IMR-90 (cell line): ENCODE data around the gene TST. TPM values are rescaled to one million over a fixed set of nuclear protein-coding genes. Genes with fewer than 3 reads are reported as not detected.

ENCODE experiments used
- ATAC-seq: fragments of 200-7000 bp; cut with Tn5 transposase; 2 replicates; pipeline ENCODE4 v1.9.1; 2020; ENCODE audit warnings: low read depth, mild to moderate bottlenecking, moderate library complexity
- BruUV-seq: library from RNA; stranded (reverse); fragments of 400-500 nt; replicated peaks from 2 replicates; lab custom pipeline; 2021; lab: Mats Ljungman, UMichigan
- CTCF ChIA-PET: fragments of 300-600 bp; formaldehyde crosslinking; extraction: SDS; loops from one replicate; lab custom pipeline; 2021; ENCODE audit warnings: antibody characterized with exemption; lab: Yijun Ruan, JAX
- POLR2A ChIA-PET: fragments of 300-600 bp; sonication (Branson Sonifier 250); formaldehyde crosslinking; loops from one replicate; lab custom pipeline; 2022; ENCODE audit warnings: antibody characterized with exemption; ENCODE audit not compliant: unreplicated experiment; lab: Charles Lee
- DNase-seq: peaks from one replicate; pipeline ENCODE4 v3.0.0; 2013
- H2AFZ ChIP-seq: replicated peaks from 2 replicates; pipeline ENCODE3; 2013; ENCODE audit warnings: low read length, mild to moderate bottlenecking; ENCODE audit not compliant: poor library complexity
- H2AK5ac ChIP-seq: 2 replicates; pipeline ENCODE4 v1.6.1; 2013; ENCODE audit warnings: low read depth, low read length, inconsistent platforms
- H2AK9ac ChIP-seq: replicated peaks from 2 replicates; pipeline ENCODE3; 2013; ENCODE audit warnings: mild to moderate bottlenecking, low read depth, low read length, moderate library complexity; ENCODE audit not compliant: poor library complexity
- H2BK120ac ChIP-seq: 2 replicates; pipeline ENCODE4 v1.6.1; 2013; ENCODE audit warnings: low read depth, low read length, inconsistent platforms
- H2BK15ac ChIP-seq: 3 replicates; pipeline ENCODE4 v1.6.1; 2013; ENCODE audit warnings: low read depth, low read length, inconsistent platforms
- H2BK20ac ChIP-seq: 2 replicates; pipeline ENCODE4 v1.6.1; 2013; ENCODE audit warnings: low read depth, mild to moderate bottlenecking, inconsistent platforms, low read length, moderate library complexity
- H2BK5ac ChIP-seq: 2 replicates; pipeline ENCODE4 v1.6.1; 2013; ENCODE audit warnings: mild to moderate bottlenecking, low read depth, low read length, inconsistent platforms; ENCODE audit not compliant: poor library complexity, severe bottlenecking
- H3K14ac ChIP-seq: replicated peaks from 2 replicates; pipeline ENCODE4 v1.6.1; 2013; ENCODE audit warnings: low read depth, low read length, inconsistent platforms
- H3K18ac ChIP-seq: 2 replicates; pipeline ENCODE4 v1.6.1; 2013; ENCODE audit warnings: low read depth, low read length, control low read depth
- H3K23ac ChIP-seq: 2 replicates; pipeline ENCODE4 v1.6.1; 2013; ENCODE audit warnings: low read depth, low read length, inconsistent platforms
- H3K27ac ChIP-seq: 2 replicates; pipeline ENCODE4 v1.5.1; 2013; ENCODE audit warnings: mild to moderate bottlenecking, control low read depth, low read length; ENCODE audit not compliant: insufficient read depth
- H3K27me3 ChIP-seq: 2 replicates; pipeline ENCODE4 v1.6.1; 2013; ENCODE audit warnings: low read length; ENCODE audit not compliant: control insufficient read depth, insufficient read depth
- H3K36me3 ChIP-seq: 2 replicates; pipeline ENCODE4 v1.6.1; 2013; ENCODE audit warnings: low read length, mixed read lengths; ENCODE audit not compliant: control insufficient read depth, insufficient read depth
- H3K4ac ChIP-seq: 2 replicates; pipeline ENCODE4 v1.6.1; 2013; ENCODE audit warnings: low read depth, low read length, inconsistent platforms
- H3K4me1 ChIP-seq: 2 replicates; pipeline ENCODE4 v1.6.1; 2013; ENCODE audit warnings: low read length, mixed read lengths; ENCODE audit not compliant: control insufficient read depth, insufficient read depth
- H3K4me2 ChIP-seq: 2 replicates; pipeline ENCODE4 v1.6.1; 2013; ENCODE audit warnings: low read depth, mild to moderate bottlenecking, control low read depth, low read length, moderate library complexity
- H3K4me3 ChIP-seq: 2 replicates; pipeline ENCODE4 v1.5.1; 2013; ENCODE audit warnings: low read depth, mild to moderate bottlenecking, control low read depth, low read length, moderate library complexity; ENCODE audit not compliant: insufficient read depth
- H3K56ac ChIP-seq: 2 replicates; pipeline ENCODE4 v1.6.1; 2013; ENCODE audit warnings: low read length, inconsistent platforms; ENCODE audit not compliant: insufficient read depth; ENCODE audit errors: extremely low read depth
- H3K79me1 ChIP-seq, 2 experiments: 2 replicates each; pipeline ENCODE4 v1.6.1; 2013; ENCODE audit warnings: low read length in 2 of 2, inconsistent platforms in 1 of 2, low read depth in 1 of 2
- H3K9ac ChIP-seq: 2 replicates; pipeline ENCODE4 v1.6.1; 2013; ENCODE audit warnings: low read depth, low read length, control low read depth
- H3K9me1 ChIP-seq: 2 replicates; pipeline ENCODE4 v1.6.1; 2013; ENCODE audit warnings: low read length, inconsistent platforms; ENCODE audit not compliant: insufficient read depth
- H3K9me3 ChIP-seq: 2 replicates; pipeline ENCODE4 v1.6.1; 2013; ENCODE audit warnings: low read length; ENCODE audit not compliant: control insufficient read depth, insufficient read depth
- H4K20me1 ChIP-seq: 2 replicates; pipeline ENCODE4 v1.6.1; 2013; ENCODE audit warnings: low read length, inconsistent platforms; ENCODE audit not compliant: insufficient read depth
- H4K5ac ChIP-seq: 2 replicates; pipeline ENCODE4 v1.6.1; 2013; ENCODE audit warnings: mild to moderate bottlenecking, low read depth, low read length, control low read depth
- H4K8ac ChIP-seq, 2 experiments: 2 replicates each; pipeline ENCODE4 v1.6.1; 2013; ENCODE audit warnings: low read depth in 2 of 2, low read length in 2 of 2, control low read depth in 1 of 2, inconsistent platforms in 1 of 2
- H4K91ac ChIP-seq: 2 replicates; pipeline ENCODE4 v1.6.1; 2013; ENCODE audit warnings: low read depth, low read length, inconsistent platforms; ENCODE audit not compliant: insufficient read depth
- CEBPB ChIP-seq: IDR thresholded peaks from 2 replicates; pipeline ENCODE4 v1.6.1; 2012; ENCODE audit warnings: low read depth, low read length, improper control_type of control experiment
- CTCF ChIP-seq: conservative IDR thresholded peaks from 2 replicates; pipeline ENCODE4 v1.5.1; 2012; ENCODE audit warnings: mild to moderate bottlenecking, low read depth, low read length, improper control_type of control experiment
- WGBS, 2 experiments: methylation state at CpG; one replicate each; pipeline versions ENCODE4 v1.1.5 to v1.1.7; 2013; ENCODE audit warnings: missing lambda C conversion rate in 2 of 2; ENCODE audit not compliant: insufficient read length in 1 of 2; ENCODE audit errors: extremely low coverage in 2 of 2; 5-methylcytosine and 5-hydroxymethylcytosine counted together
- dilution Hi-C: fragments of 300-500 bp; cut with HindIII; formaldehyde crosslinking; loops from one replicate; pipeline ENCODE4 v1.14.3; 2018; ENCODE audit warnings: low sequenced_read_pairs; ENCODE audit not compliant: unreplicated experiment
- in situ Hi-C: fragments of 300-500 bp; cut with MboI; formaldehyde crosslinking; loops from 3 replicates; pipeline ENCODE4 v1.14.3; 2019; ENCODE audit warnings: low sequenced_read_pairs, inconsistent platforms, mixed read lengths
- intact Hi-C: fragments of 100-400 bp; cut with micrococcal nuclease; formaldehyde crosslinking; loops from 2 replicates; pipeline ENCODE4 v1.10.0; 2022
- polyA plus RNA-seq, 3 experiments: library from polyadenylated mRNA; depleted of rRNA; stranded (reverse); fragments of >200 nt; gene quantifications; 2 replicates each; pipeline ENCODE4 v1.2.3, GENCODE V29; 2012; ENCODE audit warnings: low replicate concordance in 1 of 3
- total RNA-seq: library from RNA; depleted of rRNA; stranded (reverse); fragments of >200 nt; gene quantifications from 2 replicates; pipeline ENCODE4 v1.2.3, GENCODE V29; 2012

Gene TST
- total and polyA plus RNA-seq, 2 of the 4 experiments (the other 2 are of a cell fraction) = 31.7 to 37.7 TPM

DNA sequence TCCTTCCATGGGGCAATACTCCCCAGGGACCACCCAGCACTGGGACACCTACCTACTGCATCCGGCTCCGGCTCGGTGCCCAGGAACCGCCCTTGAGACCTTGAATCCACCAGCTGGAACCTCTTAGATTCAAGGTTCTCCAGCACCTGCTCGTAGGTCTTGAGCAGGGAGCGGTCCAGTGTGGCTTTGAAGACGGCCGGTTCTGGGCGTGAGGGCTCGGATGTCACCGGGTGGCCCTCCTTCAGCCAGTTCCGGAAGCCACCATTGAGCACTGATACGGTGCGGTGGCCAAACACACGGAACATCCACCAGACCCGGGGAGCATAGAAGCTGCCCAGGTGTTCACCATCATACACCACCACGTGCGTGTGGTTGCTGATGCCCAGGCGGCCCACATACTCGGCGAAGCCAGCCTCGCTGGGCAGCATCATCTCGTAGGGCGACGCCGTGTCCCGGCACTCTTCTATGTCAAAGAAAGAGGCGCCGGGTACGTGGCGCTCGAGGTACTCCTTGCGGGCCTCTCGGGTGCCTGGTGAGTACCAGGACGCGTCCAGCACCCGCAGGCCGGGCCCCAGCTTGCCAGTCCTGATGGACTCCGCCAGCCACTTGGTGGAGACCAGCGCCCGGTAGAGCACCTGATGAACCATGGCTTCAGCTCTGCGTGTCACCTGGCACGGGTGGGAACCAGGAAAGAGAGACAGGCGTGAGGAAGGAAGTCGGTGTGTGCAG, 997 bp downstream of the TST start:
- Histone ChIP-seq H2BK20ac (no peak overlapping the region), H3K27me3 (no peaks in the 10 kb centered on the region), H4K91ac (peak overlapping the region; percentile 39; the same call in 1 of the 2 replicates), H3K23ac (no peak overlapping the region), H4K5ac (no peak overlapping the region), H2AK9ac (peak overlapping the region; percentile 68), H4K20me1 (peaks cover 24% of the 10 kb centered on the region), H3K14ac (no peak overlapping the region), H3K4me1 (peaks cover 7% of the 10 kb centered on the region), H3K9me1 (peaks cover 5% of the 10 kb centered on the region; the same call in 1 of the 2 replicates), H2BK120ac (no peak overlapping the region), H3K79me1 (peaks cover 15 to 57% of the 10 kb centered on the region in 2 experiments), H3K27ac (peak overlapping the region; percentile 54), H2BK15ac (no peak overlapping the region), H4K8ac (peak overlapping the region in 1 of 2 experiments; percentile 71; a peak in 1 of 4 replicates), H3K9ac (peak overlapping the region; percentile 44), H3K56ac (no peak overlapping the region), H3K4me2 (peak overlapping the region; percentile 93), H3K4ac (peak overlapping the region; percentile 10; the same call in 1 of the 2 replicates), H3K36me3 (peaks cover 12% of the 10 kb centered on the region), H3K9me3 (no peaks in the 10 kb centered on the region), H2AFZ (peak overlapping the region; percentile 93), H2BK5ac (peak overlapping the region; percentile 25), H2AK5ac (peak overlapping the region; percentile 85; the same call in 1 of the 2 replicates), H3K4me3 (peak overlapping the region; percentile 80), H3K18ac (no peak overlapping the region)
- no peak for TF ChIP-seq CTCF
- no peak for TF ChIP-seq CEBPB
- ATAC-seq (no peak), DNase-seq (no peak)
- in situ Hi-C loops = no loop called here
- 62% methylated on average over 17 of the region's 45 CpGs; no CpG with 5 or more reads in 1 of the 2 experiments for WGBS, 2 experiments
- dilution Hi-C loops = no loop called here
- POLR2A ChIA-PET = interaction anchor here (0.5 kb wide), 1 partner anchor 604 kb away, joined by 4 read pairs; no protein-coding TSS in a partner anchor
- CTCF ChIA-PET = no interaction called here
- BruUV-seq = no TSS peak
- intact Hi-C loops = no loop called here
